Activated CD8-positive, alpha-beta T cell treated with anti-CD3 and anti-CD28 coated beads for 36 hours (primary cell): ENCODE measurements around the gene SPPL3. TPM values are rescaled to one million over a fixed set of nuclear protein-coding genes. Genes with fewer than 3 reads are reported as not detected.

ENCODE experiments used
- ATAC-seq: fragments of 200-7000 bp; cut with Tn5 transposase; one replicate; pipeline ENCODE4 v1.10.0; 2021; ENCODE audit warnings: mild to moderate bottlenecking, moderate library complexity
- CTCF ChIA-PET: fragments of 350-600 bp; sonication (Branson Sonifier 250); formaldehyde crosslinking; loops from one replicate; lab custom pipeline; 2021; ENCODE audit warnings: antibody characterized with exemption; lab: Charles Lee
- POLR2A ChIA-PET: fragments of 350-600 bp; sonication (Branson Sonifier 250); formaldehyde crosslinking; loops from one replicate; lab custom pipeline; 2021; ENCODE audit warnings: antibody characterized with exemption; lab: Charles Lee
- DNase-seq: peaks from one replicate; pipeline ENCODE4 v3.0.0-alpha.2; 2020
- H3K27ac Mint-ChIP-seq: one replicate; pipeline ENCODE4 v1.8.0; 2021; ENCODE audit warnings: mild to moderate bottlenecking, mixed read lengths
- H3K27me3 Mint-ChIP-seq: one replicate; pipeline ENCODE4 v1.8.0; 2021; ENCODE audit warnings: mixed read lengths
- H3K36me3 Mint-ChIP-seq: one replicate; pipeline ENCODE4 v1.8.0; 2021; ENCODE audit warnings: low read depth, mixed read lengths
- H3K4me1 Mint-ChIP-seq: one replicate; pipeline ENCODE4 v1.8.0; 2021; ENCODE audit warnings: low read depth, mixed read lengths
- H3K4me3 Mint-ChIP-seq: one replicate; pipeline ENCODE4 v1.8.0; 2021; ENCODE audit warnings: mild to moderate bottlenecking, moderate library complexity, mixed read lengths
- H3K9me3 Mint-ChIP-seq: one replicate; pipeline ENCODE4 v1.8.0; 2021; ENCODE audit warnings: mixed read lengths
- intact Hi-C: fragments of 100-400 bp; cut with micrococcal nuclease; formaldehyde crosslinking; loops from one replicate; pipeline ENCODE4 v1.10.0; 2022
- total RNA-seq, 2 experiments: library from RNA; stranded (reverse); gene quantifications; one replicate each; pipeline ENCODE4 v1.2.3, GENCODE V29; 2021
- TF ChIP-seq, protein P1 (sequence below): fragments of 200-600 bp; IDR thresholded peaks from one replicate; pipeline ENCODE4 v1.8.0; 2022; ENCODE audit warnings: antibody characterized with exemption, mild to moderate bottlenecking

SPPL3 gene
- total RNA-seq, 2 experiments from 2014 or later = 19.8 to 20.8 TPM

DNA sequence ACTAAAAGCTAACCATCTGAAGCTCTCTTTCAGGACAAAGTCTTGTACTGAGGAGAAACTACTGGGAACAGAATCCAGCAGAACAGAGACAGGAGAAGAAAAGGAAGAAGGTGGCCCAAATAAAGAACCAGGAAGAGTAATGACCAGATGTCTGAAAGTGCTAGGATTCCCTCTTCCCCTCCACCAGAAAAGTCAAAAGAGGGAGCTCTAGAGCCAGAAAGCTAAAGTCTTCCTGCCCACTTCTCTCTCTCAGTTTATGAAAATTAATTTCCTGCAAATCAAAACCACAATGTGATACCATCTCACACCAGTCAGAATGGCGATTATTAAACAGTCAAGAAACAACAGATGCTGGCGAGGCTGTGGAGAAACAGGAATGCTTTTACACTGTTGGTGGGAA is 47.2 kb downstream of the SPPL3 start:
- no peaks in the 10 kb centered on the region for H3K9me3 Mint-ChIP-seq
- intact Hi-C loops = loop anchor here (10.0 kb wide), 1 partner anchor 108 kb away; no protein-coding TSS in a partner anchor
- TF ChIP-seq, protein P1, sequence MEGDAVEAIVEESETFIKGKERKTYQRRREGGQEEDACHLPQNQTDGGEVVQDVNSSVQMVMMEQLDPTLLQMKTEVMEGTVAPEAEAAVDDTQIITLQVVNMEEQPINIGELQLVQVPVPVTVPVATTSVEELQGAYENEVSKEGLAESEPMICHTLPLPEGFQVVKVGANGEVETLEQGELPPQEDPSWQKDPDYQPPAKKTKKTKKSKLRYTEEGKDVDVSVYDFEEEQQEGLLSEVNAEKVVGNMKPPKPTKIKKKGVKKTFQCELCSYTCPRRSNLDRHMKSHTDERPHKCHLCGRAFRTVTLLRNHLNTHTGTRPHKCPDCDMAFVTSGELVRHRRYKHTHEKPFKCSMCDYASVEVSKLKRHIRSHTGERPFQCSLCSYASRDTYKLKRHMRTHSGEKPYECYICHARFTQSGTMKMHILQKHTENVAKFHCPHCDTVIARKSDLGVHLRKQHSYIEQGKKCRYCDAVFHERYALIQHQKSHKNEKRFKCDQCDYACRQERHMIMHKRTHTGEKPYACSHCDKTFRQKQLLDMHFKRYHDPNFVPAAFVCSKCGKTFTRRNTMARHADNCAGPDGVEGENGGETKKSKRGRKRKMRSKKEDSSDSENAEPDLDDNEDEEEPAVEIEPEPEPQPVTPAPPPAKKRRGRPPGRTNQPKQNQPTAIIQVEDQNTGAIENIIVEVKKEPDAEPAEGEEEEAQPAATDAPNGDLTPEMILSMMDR = peak; percentile 24
- H3K27ac Mint-ChIP-seq = peak overlapping the region; percentile 15
- H3K36me3 Mint-ChIP-seq = peaks cover 6% of the 10 kb centered on the region
- ATAC-seq (peak; percentile 54), DNase-seq (no peak)
- no peak overlapping the region for H3K4me3 Mint-ChIP-seq
- no peaks in the 10 kb centered on the region for H3K27me3 Mint-ChIP-seq
- ChIA-PET POLR2A (interaction anchor here (0.7 to 1.5 kb wide), 3 partner anchors 30 to 48 kb away, joined by 3 read pairs; no protein-coding TSS in a partner anchor), CTCF (interaction anchor here (0.9 to 2.4 kb wide), 18 partner anchors 8 to 209 kb away, joined by 3 to 12 read pairs (median 4); no protein-coding TSS in a partner anchor)
- peaks cover 44% of the 10 kb centered on the region for H3K4me1 Mint-ChIP-seq

DNA sequence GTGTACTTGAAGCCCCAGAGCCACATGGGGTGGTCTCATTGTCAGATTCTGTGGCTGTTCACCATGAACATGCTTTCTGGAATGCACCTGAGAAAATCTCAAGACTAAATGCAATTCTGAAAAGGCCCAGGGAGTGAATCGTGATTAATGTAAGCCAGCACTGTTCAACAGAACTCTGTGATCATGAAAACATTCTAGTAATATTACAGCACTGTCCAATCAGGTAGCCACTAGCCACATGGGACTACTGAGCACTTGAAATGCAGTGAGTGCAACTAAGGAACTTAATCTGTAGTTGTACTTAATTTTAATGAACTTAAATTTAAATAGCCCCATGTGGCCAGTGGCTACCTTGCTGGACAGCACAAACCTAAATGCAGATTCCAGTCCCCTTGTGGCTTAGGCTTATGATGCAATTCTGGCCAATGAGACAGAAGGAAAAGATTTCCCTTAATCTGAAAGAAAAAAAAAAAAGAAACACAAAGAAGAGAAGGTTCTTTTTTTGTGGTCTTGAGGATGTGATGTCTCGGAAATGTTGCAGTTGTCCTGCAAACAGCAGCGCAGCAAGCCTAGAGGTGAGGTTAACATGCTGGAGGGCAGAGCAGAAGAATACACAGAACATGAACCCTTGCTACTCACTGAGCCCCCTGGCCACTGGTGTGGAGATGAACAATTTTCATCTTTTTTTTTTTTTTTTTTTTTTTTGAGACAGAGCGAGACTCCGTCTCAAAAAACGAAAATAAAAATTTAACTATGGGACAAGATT is 48.2 kb downstream of the SPPL3 start:
- ChIA-PET POLR2A (interaction anchor here (0.7 to 1.3 kb wide), 2 partner anchors 47 to 49 kb away, joined by 3 read pairs; no protein-coding TSS in a partner anchor), CTCF (interaction anchor here (1.2 to 2.4 kb wide), 14 partner anchors 9 to 208 kb away, joined by 3 to 12 read pairs (median 4); no protein-coding TSS in a partner anchor)
- TF ChIP-seq, protein P1 = no peak
- ATAC-seq (peak; percentile 60), DNase-seq (peak; percentile 17)
- Mint-ChIP-seq H3K27ac (no peak overlapping the region), H3K36me3 (peaks cover 6% of the 10 kb centered on the region), H3K4me1 (peaks cover 48% of the 10 kb centered on the region), H3K4me3 (no peak overlapping the region), H3K9me3 (no peaks in the 10 kb centered on the region), H3K27me3 (no peaks in the 10 kb centered on the region)
- intact Hi-C loops = loop anchor here (10.0 kb wide), 1 partner anchor 109 kb away; no protein-coding TSS in a partner anchor

DNA sequence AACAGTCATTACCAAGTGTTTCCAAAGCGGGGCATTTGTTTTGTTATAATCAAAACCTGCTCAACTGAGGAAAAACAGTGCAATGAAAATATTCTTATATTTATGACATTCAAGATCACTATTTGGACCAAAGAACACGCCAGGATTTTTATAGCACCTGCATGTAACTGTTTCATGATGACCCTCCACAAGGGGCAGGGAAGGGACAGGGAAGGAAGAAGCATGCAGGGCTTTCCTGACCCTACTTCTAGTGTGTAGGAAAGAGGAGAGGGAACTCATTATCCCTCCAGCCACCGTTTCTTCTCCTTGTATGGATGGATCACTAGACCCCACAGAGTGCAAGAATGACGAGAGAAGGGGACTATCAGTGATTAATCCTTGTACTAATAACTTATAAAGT is 49.4 kb downstream of the SPPL3 start:
- intact Hi-C loops = loop anchor here (10.0 kb wide), 1 partner anchor 110 kb away; no protein-coding TSS in a partner anchor
- no peaks in the 10 kb centered on the region for H3K9me3 Mint-ChIP-seq
- H3K27ac Mint-ChIP-seq = no peak overlapping the region
- ATAC-seq = no peak
- no peak overlapping the region for H3K4me3 Mint-ChIP-seq
- ChIA-PET POLR2A (no interaction called here), CTCF (interaction anchor here (1.4 kb wide), 1 partner anchor 32 kb away, joined by 3 read pairs; no protein-coding TSS in a partner anchor)
- peaks cover 6% of the 10 kb centered on the region for H3K36me3 Mint-ChIP-seq
- TF ChIP-seq, protein P1 = no peak
- DNase-seq = no peak
- H3K27me3 Mint-ChIP-seq = no peaks in the 10 kb centered on the region
- peaks cover 57% of the 10 kb centered on the region for H3K4me1 Mint-ChIP-seq

DNA sequence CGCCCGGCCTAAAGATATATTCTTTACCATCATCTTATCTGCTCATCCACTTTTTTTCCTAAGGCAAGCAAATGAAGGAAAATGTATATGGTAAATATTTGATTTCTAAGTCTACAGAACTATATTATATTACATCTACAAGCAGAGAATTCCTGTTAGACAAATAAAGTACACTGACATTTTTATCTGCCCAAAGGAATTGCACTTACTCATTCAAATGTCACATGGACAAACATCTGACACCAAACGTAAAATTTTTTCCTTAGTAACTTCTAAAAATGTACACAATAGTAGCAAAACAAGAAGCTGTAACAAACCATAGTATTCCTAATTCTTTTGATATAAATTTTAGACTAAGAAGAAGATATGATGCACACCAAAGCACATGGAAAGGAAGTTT is 51.0 kb downstream of the SPPL3 start:
- DNase-seq (no peak), ATAC-seq (no peak)
- Mint-ChIP-seq H3K36me3 (peaks cover 2% of the 10 kb centered on the region), H3K4me1 (peaks cover 65% of the 10 kb centered on the region), H3K27me3 (no peaks in the 10 kb centered on the region), H3K4me3 (no peak overlapping the region), H3K9me3 (no peaks in the 10 kb centered on the region), H3K27ac (no peak overlapping the region)
- POLR2A ChIA-PET = interaction anchor here (0.7 kb wide), 1 partner anchor 51 kb away, joined by 3 read pairs; the partner anchor contains the start of gene SPPL3
- CTCF ChIA-PET = interaction anchor here (0.9 to 1.2 kb wide), 2 partner anchors 16 to 119 kb away, joined by 3 read pairs; no protein-coding TSS in a partner anchor
- intact Hi-C loops = loop anchor here (10.0 kb wide), 1 partner anchor 112 kb away; no protein-coding TSS in a partner anchor
- TF ChIP-seq, protein P1 = no peak
